Measurements from ENCODE around the gene TUBA4A. TPM values are rescaled to one million over a fixed set of nuclear protein-coding genes. Genes with fewer than 3 reads are reported as not detected.

Gene TUBA4A
- total RNA-seq, 1 donor from 2014 or later = 35.0 TPM

DNA sequence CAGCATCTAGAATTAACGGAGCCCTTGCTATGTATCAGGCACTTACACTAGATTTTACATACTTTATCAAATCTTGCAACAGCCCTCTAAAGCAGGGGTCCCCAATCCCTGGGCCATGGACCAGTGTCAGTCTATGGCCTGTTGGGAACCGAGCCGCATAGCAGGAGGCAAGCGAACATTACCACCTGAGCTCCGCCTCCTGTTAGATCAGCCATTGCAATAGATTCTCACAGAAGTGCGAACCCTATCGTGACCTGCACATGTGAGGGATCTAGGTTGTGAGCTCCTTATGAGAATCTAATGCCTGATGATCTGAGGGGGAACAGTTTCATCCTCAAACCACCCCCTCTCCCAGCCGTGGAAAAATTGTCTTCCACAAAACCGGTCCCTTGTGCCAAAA lies 38.9 kb upstream of the TUBA4A start:
- Histone ChIP-seq H3K9me3 (no peaks in the 10 kb centered on the region), H3K27me3 (ENCODE audit: low read depth) (no peaks in the 10 kb centered on the region), H3K36me3 (no peaks in the 10 kb centered on the region), H3K27ac (no peak overlapping the region), H3K4me1 (peaks cover 20% of the 10 kb centered on the region), H3K4me3 (no peak overlapping the region)
- intact Hi-C loops (cut with DNase I) = no loop called here
- TF ChIP-seq, protein P1, sequence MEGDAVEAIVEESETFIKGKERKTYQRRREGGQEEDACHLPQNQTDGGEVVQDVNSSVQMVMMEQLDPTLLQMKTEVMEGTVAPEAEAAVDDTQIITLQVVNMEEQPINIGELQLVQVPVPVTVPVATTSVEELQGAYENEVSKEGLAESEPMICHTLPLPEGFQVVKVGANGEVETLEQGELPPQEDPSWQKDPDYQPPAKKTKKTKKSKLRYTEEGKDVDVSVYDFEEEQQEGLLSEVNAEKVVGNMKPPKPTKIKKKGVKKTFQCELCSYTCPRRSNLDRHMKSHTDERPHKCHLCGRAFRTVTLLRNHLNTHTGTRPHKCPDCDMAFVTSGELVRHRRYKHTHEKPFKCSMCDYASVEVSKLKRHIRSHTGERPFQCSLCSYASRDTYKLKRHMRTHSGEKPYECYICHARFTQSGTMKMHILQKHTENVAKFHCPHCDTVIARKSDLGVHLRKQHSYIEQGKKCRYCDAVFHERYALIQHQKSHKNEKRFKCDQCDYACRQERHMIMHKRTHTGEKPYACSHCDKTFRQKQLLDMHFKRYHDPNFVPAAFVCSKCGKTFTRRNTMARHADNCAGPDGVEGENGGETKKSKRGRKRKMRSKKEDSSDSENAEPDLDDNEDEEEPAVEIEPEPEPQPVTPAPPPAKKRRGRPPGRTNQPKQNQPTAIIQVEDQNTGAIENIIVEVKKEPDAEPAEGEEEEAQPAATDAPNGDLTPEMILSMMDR (IDR thresholded peaks at IDR 0.05) = no peak
- ATAC-seq (no peak), DNase-seq (no peak)

DNA sequence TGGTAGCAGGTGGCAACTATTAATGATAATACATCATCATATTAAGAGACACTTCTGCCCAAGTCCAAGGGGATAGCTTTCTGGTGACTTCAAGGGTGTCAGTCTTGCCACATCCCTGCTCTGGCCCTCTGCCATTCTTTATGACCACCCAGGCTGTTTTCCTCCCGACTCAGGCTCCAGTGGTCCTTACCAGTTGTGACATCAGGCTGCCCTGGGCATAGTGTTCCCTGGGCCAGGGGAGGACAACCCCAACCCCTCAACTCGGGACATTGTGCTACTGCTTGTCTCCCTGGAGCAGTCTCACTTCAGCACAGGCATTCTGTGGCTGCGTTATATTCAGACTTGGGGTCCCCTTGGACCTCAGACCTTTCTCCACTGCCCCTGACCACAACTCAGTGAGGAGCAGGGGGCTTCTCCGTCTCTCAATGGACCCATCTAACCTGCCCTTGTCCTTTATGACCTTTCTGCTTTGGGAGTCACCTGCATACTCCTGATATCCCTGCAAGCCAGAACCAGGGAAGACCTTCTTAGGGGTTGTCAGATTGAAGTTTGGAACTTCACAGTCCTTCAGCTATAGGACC lies 38.3 kb upstream of the TUBA4A start:
- no peaks in the 10 kb centered on the region for H3K36me3 ChIP-seq
- intact Hi-C loops (cut with DNase I) = no loop called here
- peaks cover 20% of the 10 kb centered on the region for H3K4me1 ChIP-seq
- no peaks in the 10 kb centered on the region for H3K27me3 ChIP-seq (ENCODE audit: low read depth)
- no peak overlapping the region for H3K4me3 ChIP-seq
- DNase-seq = no peak
- no peak for ATAC-seq
- no peaks in the 10 kb centered on the region for H3K9me3 ChIP-seq
- TF ChIP-seq, protein P1 (IDR thresholded peaks at IDR 0.05) = no peak
- H3K27ac ChIP-seq = no peak overlapping the region

DNA sequence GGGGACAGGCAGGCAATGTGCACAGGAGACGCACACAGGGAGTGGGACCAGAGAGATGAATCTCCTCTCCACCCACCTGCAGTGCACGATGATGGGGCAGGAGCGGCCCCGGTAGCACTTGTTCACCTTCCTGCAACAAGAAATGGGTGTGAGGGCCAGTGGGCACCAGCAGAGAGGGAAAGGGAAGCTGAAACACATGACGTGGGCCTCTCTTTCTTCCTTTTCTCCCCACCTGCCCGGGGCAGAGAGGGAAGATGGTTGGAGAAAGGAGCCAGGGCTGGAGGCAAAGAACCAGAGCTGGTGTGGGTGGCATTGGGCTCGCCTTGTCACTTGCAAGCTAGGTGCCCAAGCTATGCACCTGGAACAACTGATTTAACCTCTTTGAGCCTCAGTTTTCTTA lies 37.7 kb upstream of the TUBA4A start:
- intact Hi-C loops (cut with DNase I) = no loop called here
- DNase-seq = no peak

DNA sequence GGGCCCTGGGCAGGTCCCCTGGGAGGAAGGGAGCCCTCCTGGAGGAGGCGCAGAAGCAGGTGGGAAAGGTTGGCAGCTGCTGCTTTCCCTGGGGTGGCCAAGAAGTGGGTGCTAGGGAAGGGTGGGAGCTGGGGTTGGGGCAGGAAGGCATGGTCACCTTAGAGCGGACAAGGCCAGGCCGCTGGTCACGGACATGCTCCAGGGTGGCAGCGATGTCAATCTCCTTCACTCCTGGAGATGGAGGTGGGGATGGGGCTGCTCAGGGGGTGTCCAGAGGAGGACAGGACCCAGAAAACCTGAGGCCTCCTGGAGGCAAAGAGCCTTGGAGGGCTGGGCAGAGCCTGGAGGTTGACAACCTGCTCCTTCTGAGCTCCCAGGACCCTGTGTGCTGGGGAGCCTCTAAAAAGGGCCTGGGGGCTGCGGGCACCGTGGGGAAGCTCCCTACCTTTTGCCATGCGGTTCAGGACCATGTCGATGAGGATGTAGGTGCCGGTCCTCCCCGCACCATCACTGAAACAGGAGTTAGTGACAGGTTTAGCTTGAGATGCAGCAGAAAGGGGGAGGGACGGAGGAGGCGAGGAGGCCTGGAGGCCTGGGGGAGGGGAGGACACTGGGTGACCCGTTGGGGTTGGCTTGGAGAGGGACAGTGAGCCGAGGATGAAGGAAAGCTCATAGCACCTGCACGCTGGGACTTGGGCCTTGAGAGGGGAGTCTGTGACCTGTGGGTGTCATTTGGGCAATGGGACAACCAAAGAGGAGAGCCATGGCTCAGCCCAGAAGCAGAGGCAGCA lies 36.9 kb upstream of the TUBA4A start:
- Histone ChIP-seq H3K9me3 (no peaks in the 10 kb centered on the region), H3K4me3 (no peak overlapping the region), H3K27me3 (ENCODE audit: low read depth) (no peaks in the 10 kb centered on the region), H3K27ac (no peak overlapping the region), H3K36me3 (peaks cover 8% of the 10 kb centered on the region), H3K4me1 (peaks cover 20% of the 10 kb centered on the region)
- ATAC-seq (no peak), DNase-seq (no peak)
- intact Hi-C loops (cut with DNase I) = no loop called here
- TF ChIP-seq, protein P1 (IDR thresholded peaks at IDR 0.05) = no peak

More for the DNA sequence above, 37.7 kb upstream of the TUBA4A start:
- no peak overlapping the region for H3K27ac ChIP-seq
- H3K4me3 ChIP-seq = no peak overlapping the region
- H3K9me3 ChIP-seq = no peaks in the 10 kb centered on the region
- H3K4me1 ChIP-seq = peaks cover 20% of the 10 kb centered on the region
- no peak for ATAC-seq
- H3K27me3 ChIP-seq (ENCODE audit: low read depth) = no peaks in the 10 kb centered on the region
- H3K36me3 ChIP-seq = peaks cover 5% of the 10 kb centered on the region
- TF ChIP-seq, protein P1 (IDR thresholded peaks at IDR 0.05) = no peak

DNA sequence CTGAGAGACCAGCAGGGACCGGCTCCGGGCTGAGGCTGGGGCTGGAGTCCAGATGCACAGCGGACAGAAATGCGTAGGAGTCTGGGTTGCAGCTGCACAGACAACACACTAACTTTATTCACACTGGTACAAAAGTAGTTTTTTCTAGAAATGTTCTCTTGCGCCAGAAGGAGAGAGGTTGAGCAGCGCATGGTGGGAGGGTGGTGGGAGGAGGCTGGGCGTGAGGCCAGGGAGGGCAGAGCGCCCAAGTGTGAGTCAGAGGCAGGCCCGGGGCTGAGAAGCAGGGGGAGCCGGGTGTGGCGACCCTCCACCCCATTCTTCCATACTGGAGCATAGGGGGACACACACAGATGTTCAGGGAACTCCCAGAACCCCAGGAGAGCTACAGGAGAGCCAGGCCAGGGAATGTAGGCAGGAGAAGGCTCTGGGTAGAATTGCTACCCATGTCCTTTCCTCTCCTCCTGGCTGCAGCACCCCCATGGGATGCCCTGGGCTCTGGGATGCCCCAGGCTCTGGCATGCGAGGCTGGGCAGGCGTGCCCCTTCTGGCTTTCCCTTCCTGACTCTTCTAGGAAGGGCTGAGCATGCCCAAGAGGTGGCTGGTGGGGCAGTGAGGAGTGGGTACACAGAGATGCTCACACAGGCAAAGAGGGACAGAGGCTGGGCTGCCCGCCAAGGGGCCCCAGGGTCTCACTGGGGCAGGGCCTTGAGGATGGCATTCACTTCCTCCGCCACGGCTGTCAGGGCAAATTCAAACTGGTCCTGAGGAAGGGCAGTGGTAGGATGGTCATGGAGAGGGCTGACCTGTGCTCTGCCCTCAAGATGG lies 36.0 kb upstream of the TUBA4A start:
- DNase-seq (no peak), ATAC-seq (peak; percentile 23 to 26)
- Histone ChIP-seq H3K9me3 (no peaks in the 10 kb centered on the region), H3K36me3 (peaks cover 17% of the 10 kb centered on the region), H3K27me3 (ENCODE audit: low read depth) (no peaks in the 10 kb centered on the region), H3K4me1 (peaks cover 14% of the 10 kb centered on the region), H3K4me3 (no peak overlapping the region), H3K27ac (no peak overlapping the region)
- intact Hi-C loops (cut with DNase I) = no loop called here
- TF ChIP-seq, protein P1 (IDR thresholded peaks at IDR 0.05) = no peak
